ENCODE results near the gene PCDHGA2. TPM values are rescaled to one million over a fixed set of nuclear protein-coding genes. Genes with fewer than 3 reads are reported as not detected.
"Not testable (repeated sequence)": the region's sequence is repeated elsewhere in the genome, so short reads cannot be mapped to it uniquely, and the experiment has no call there.

PCDHGA2 gene
- total RNA-seq, 4 donors from 2014 or later = 3.2 to 5.6 (median 4.4) TPM

- peaks cover 10% of the 10 kb centered on the region for H3K27me3 ChIP-seq
- TF ChIP-seq POLR2A (IDR thresholded peaks at IDR 0.05) (no peak), EP300 (IDR thresholded peaks at IDR 0.05) (no peak), CTCF (IDR thresholded peaks at IDR 0.05) (peak in 3 of 4 experiments; percentile 15 to 40 (median 33)), POLR2AphosphoS5 (IDR thresholded peaks at IDR 0.05) (no peak)
- no peak for ATAC-seq
- peak within 1 kb of the TSS in 1 of 4 donors; percentile 12 for H3K27ac ChIP-seq
- 6 to 8% methylated on average over 9 to 15 of the region's 27 CpGs for WGBS, 2 donors (ENCODE audit: low coverage in 1 of 2)
- no peaks in the 10 kb centered on the region for H3K4me1 ChIP-seq
- peak within 1 kb of the TSS in 1 of 2 donors; percentile 32 for H3K4me3 ChIP-seq
- peaks cover 0 to 3% of the 10 kb centered on the region in 2 donors for H3K36me3 ChIP-seq
- peaks cover 3 to 100% (median 6%) of the 10 kb centered on the region in 3 donors for H3K9me3 ChIP-seq
Observed at GRCh38 chr5:141373673-141374317, 35.2 kb downstream of the PCDHGA2 start, which contains the start of gene PCDHGA6. TSS of gene PCDHGA6 (plus strand) at chr5:141373891. CDS start at chr5:141374084, 193 bp downstream.

- TF ChIP-seq POLR2A (IDR thresholded peaks at IDR 0.05) = no peak
- TF ChIP-seq EP300 (IDR thresholded peaks at IDR 0.05) = no peak
- TF ChIP-seq POLR2AphosphoS5 (IDR thresholded peaks at IDR 0.05) = no peak
- TF ChIP-seq CTCF (IDR thresholded peaks at IDR 0.05) = no peak
- Histone ChIP-seq H3K27ac (no peak overlapping the region), H3K27me3 (peaks cover 10% of the 10 kb centered on the region), H3K4me3 (no peak overlapping the region), H3K9me3 (peaks cover 3 to 100% (median 6%) of the 10 kb centered on the region in 3 donors), H3K4me1 (no peaks in the 10 kb centered on the region), H3K36me3 (peaks cover 0 to 3% of the 10 kb centered on the region in 2 donors)
- 53 to 58% methylated on average over 3 to 6 of the region's 14 CpGs for WGBS, 2 donors (ENCODE audit: low coverage in 1 of 2)
- no peak for ATAC-seq
Observed at GRCh38 chr5:141374627-141375026, 36.1 kb downstream of the PCDHGA2 start.

GRCh38 chr5:141375444-141376155 lies 37.0 kb downstream of the PCDHGA2 start:
- ATAC-seq, H3K4me1 ChIP-seq, H3K27me3 ChIP-seq, H3K27ac ChIP-seq, H3K4me3 ChIP-seq, H3K36me3 ChIP-seq: not testable (repeated sequence)
- WGBS, 2 donors (ENCODE audit: low coverage in 1 of 2) = 35% methylated on average over 14 of the region's 48 CpGs; no CpG with 5 or more reads in 1 of the 2 donors
- H3K9me3 ChIP-seq = peaks cover 3 to 98% (median 6%) of the 10 kb centered on the region in 3 donors

GRCh38 chr5:141382469-141383294 lies 44.1 kb downstream of the PCDHGA2 start, which contains the start of gene PCDHGA7:
TSS of gene PCDHGA7 (plus strand) at chr5:141382742. CDS start at chr5:141382900, 158 bp downstream.
- H3K4me3 ChIP-seq = peak within 1 kb of the TSS in 1 of 2 donors; percentile 21
- H3K27me3 ChIP-seq = no peaks in the 10 kb centered on the region
- peaks cover 0 to 9% of the 10 kb centered on the region in 2 donors for H3K36me3 ChIP-seq
- no peak for ATAC-seq
- H3K27ac ChIP-seq = no peak within 1 kb of the TSS
- peaks cover 2 to 98% (median 6%) of the 10 kb centered on the region in 3 donors for H3K9me3 ChIP-seq
- TF ChIP-seq POLR2A (IDR thresholded peaks at IDR 0.05) (no peak), EP300 (IDR thresholded peaks at IDR 0.05) (no peak), POLR2AphosphoS5 (IDR thresholded peaks at IDR 0.05) (no peak), CTCF (IDR thresholded peaks at IDR 0.05) (no peak)
- no peaks in the 10 kb centered on the region for H3K4me1 ChIP-seq
- WGBS, 2 donors (ENCODE audit: low coverage in 1 of 2) = 13 to 28% methylated on average over 14 to 23 of the region's 37 CpGs

- H3K9me3 ChIP-seq = peaks cover 2 to 97% (median 6%) of the 10 kb centered on the region in 3 donors
- H3K4me1 ChIP-seq = no peaks in the 10 kb centered on the region
- peaks cover 0 to 6% of the 10 kb centered on the region in 2 donors for H3K36me3 ChIP-seq
- H3K27ac ChIP-seq = no peak overlapping the region
- H3K4me3 ChIP-seq = no peak overlapping the region
- H3K27me3 ChIP-seq = no peaks in the 10 kb centered on the region
- no peak for ATAC-seq
- WGBS, 2 donors (ENCODE audit: low coverage in 1 of 2) = 29 to 45% methylated on average over 12 to 15 of the region's 21 CpGs
- TF ChIP-seq POLR2AphosphoS5 (IDR thresholded peaks at IDR 0.05) = no peak
- no peak for TF ChIP-seq POLR2A (IDR thresholded peaks at IDR 0.05)
- TF ChIP-seq EP300 (IDR thresholded peaks at IDR 0.05) = no peak
- TF ChIP-seq CTCF (IDR thresholded peaks at IDR 0.05) = no peak
Observed at GRCh38 chr5:141383345-141383744, 44.8 kb downstream of the PCDHGA2 start.

All from gastroesophageal sphincter (tissue), 4 donors.